SK-N-SH treated with all-trans-retinoic acid at 6 μM for 48 hours (cell line): Measurements from ENCODE around the gene TMEM151B.
A peak's percentile ranks its signal among the peaks of the same experiment; 100 is the strongest.
"Not testable (repeated sequence)": the region's sequence is repeated elsewhere in the genome, so short reads cannot be mapped to it uniquely, and the experiment has no call there.

ENCODE experiments used
- ATAC-seq: fragments of 200-7000 bp; cut with Tn5 transposase; 3 replicates; pipeline ENCODE4 v1.9.1; 2020; ENCODE audit warnings: mild to moderate bottlenecking, moderate library complexity
- ARNTL ChIP-seq: fragments of 450-650 bp; formaldehyde crosslinking; IDR thresholded peaks from 2 replicates; pipeline ENCODE4 v1.5.0; 2020; ENCODE audit warnings: low read depth, mild to moderate bottlenecking, moderate library complexity, borderline replicate concordance
- BACH2 ChIP-seq: fragments of 250-450 bp; sonication (Bioruptor Pico); IDR thresholded peaks from 2 replicates; pipeline ENCODE4 v1.9.0; 2021; ENCODE audit warnings: mild to moderate bottlenecking, borderline replicate concordance
- CSDC2 ChIP-seq: fragments of 250-450 bp; sonication (Bioruptor Pico); IDR thresholded peaks from 2 replicates; pipeline ENCODE4 v1.5.0; 2020; ENCODE audit warnings: mild to moderate bottlenecking, moderate library complexity
- ESRRG ChIP-seq: fragments of 250-450 bp; sonication (Bioruptor Pico); IDR thresholded peaks from 2 replicates; pipeline ENCODE4 v1.6.1; 2021; ENCODE audit warnings: mild to moderate bottlenecking
- GLIS3 ChIP-seq: fragments of 250-450 bp; sonication (Bioruptor Pico); IDR thresholded peaks from 2 replicates; pipeline ENCODE4 v1.5.0; 2020; ENCODE audit warnings: mild to moderate bottlenecking, moderate library complexity
- ISL1 ChIP-seq: fragments of 250-450 bp; sonication (Bioruptor Pico); IDR thresholded peaks from 2 replicates; pipeline ENCODE4 v2.1.2; 2022; ENCODE audit warnings: mild to moderate bottlenecking, moderate library complexity
- OSR1 ChIP-seq: fragments of 250-450 bp; sonication (Bioruptor Pico); IDR thresholded peaks from 2 replicates; pipeline ENCODE4 v1.8.0; 2022; ENCODE audit warnings: moderate library complexity, mild to moderate bottlenecking, inconsistent platforms
- PPARA ChIP-seq: fragments of 250-450 bp; sonication (Bioruptor Pico); IDR thresholded peaks from 2 replicates; pipeline ENCODE4 v1.5.0; 2020; ENCODE audit warnings: mild to moderate bottlenecking, borderline replicate concordance
- RARB ChIP-seq: fragments of 250-450 bp; sonication (Bioruptor Pico); IDR thresholded peaks from 2 replicates; pipeline ENCODE4 v1.8.0; 2021; ENCODE audit warnings: mild to moderate bottlenecking, moderate library complexity
- SNAI2 ChIP-seq: fragments of 250-450 bp; sonication (Bioruptor Pico); IDR thresholded peaks from 2 replicates; pipeline ENCODE4 v1.5.0; 2020; ENCODE audit warnings: mild to moderate bottlenecking, moderate library complexity
- TCF4 ChIP-seq: fragments of 250-450 bp; sonication (Bioruptor Pico); IDR thresholded peaks from 2 replicates; pipeline ENCODE4 v1.8.0; 2021; ENCODE audit warnings: mild to moderate bottlenecking, moderate library complexity, borderline replicate concordance
- TOX ChIP-seq: fragments of 250-450 bp; sonication (Bioruptor Pico); IDR thresholded peaks from 2 replicates; pipeline ENCODE4 v1.8.0; 2021; ENCODE audit warnings: mild to moderate bottlenecking, moderate library complexity, borderline replicate concordance
- ZC3H10 ChIP-seq: fragments of 250-450 bp; sonication (Bioruptor Pico); IDR thresholded peaks from 2 replicates; pipeline ENCODE4 v1.5.1; 2021; ENCODE audit warnings: mild to moderate bottlenecking, moderate library complexity
- ZFP3 ChIP-seq: fragments of 250-450 bp; sonication (Bioruptor Pico); IDR thresholded peaks from 2 replicates; pipeline ENCODE4 v1.5.0; 2020; ENCODE audit warnings: mild to moderate bottlenecking, moderate library complexity
- ZFP30 ChIP-seq: fragments of 450-650 bp; formaldehyde crosslinking; IDR thresholded peaks from 2 replicates; pipeline ENCODE4 v1.5.0; 2022; ENCODE audit warnings: mild to moderate bottlenecking, moderate library complexity
- ZNF565 ChIP-seq: fragments of 450-650 bp; formaldehyde crosslinking; conservative IDR thresholded peaks from 2 replicates; pipeline ENCODE4 v1.5.0; 2020; ENCODE audit warnings: low read depth, mild to moderate bottlenecking, moderate library complexity
- ZNF70 ChIP-seq: fragments of 450-650 bp; formaldehyde crosslinking; IDR thresholded peaks from 2 replicates; pipeline ENCODE4 v1.5.0; 2020; ENCODE audit warnings: mild to moderate bottlenecking, moderate library complexity
- ZNF8 ChIP-seq: fragments of 450-650 bp; formaldehyde crosslinking; IDR thresholded peaks from 2 replicates; pipeline ENCODE4 v1.5.0; 2020; ENCODE audit warnings: mild to moderate bottlenecking, moderate library complexity
- TF ChIP-seq, protein P1 (sequence below): fragments of 250-450 bp; sonication (Bioruptor Pico); IDR thresholded peaks from 2 replicates; pipeline ENCODE4 v1.8.0; 2020; ENCODE audit warnings: mild to moderate bottlenecking, moderate library complexity, borderline replicate concordance
- TF ChIP-seq, protein P2 (sequence below): fragments of 250-450 bp; sonication (Bioruptor Pico); IDR thresholded peaks from 2 replicates; pipeline ENCODE4 v1.5.1; 2021; ENCODE audit warnings: mild to moderate bottlenecking, moderate library complexity
- TF ChIP-seq, protein P3 (sequence below): fragments of 250-450 bp; sonication (Bioruptor Pico); IDR thresholded peaks from 2 replicates; pipeline ENCODE4 v1.8.0; 2021; ENCODE audit warnings: low read depth, mild to moderate bottlenecking, moderate library complexity, borderline replicate concordance
- TF ChIP-seq, protein P4 (sequence below): fragments of 250-450 bp; sonication (Bioruptor Pico); IDR thresholded peaks from 2 replicates; pipeline ENCODE4 v1.5.1; 2020; ENCODE audit warnings: low read depth, mild to moderate bottlenecking, moderate library complexity
- TF ChIP-seq, protein P5 (sequence below): fragments of 250-450 bp; sonication (Bioruptor Pico); IDR thresholded peaks from 2 replicates; pipeline ENCODE4 v1.5.0; 2020; ENCODE audit warnings: mild to moderate bottlenecking, moderate library complexity

TMEM151B gene

DNA sequence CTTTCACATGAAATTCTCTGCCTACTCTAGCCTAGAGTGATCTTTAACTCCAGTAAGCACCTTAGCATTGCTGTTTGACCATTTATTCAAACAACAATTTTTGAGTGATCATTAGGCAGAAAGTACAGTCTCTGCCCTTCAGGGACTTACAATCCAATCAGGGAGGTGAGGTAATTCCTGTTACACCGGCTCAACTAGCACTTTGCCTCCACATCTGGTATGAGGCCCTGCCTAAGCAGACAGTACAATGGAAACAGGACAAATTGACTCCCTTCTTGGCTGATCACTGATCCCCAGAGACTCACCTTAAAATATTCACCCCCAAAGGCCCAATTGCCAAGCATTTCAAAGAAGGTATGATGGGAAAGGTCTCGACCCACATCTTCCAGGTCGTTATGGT is 41.5 kb downstream of the TMEM151B start:
- TF ChIP-seq OSR1 (CRISPR knock-in tag) (no peak), CSDC2 (no peak), ZC3H10 (CRISPR knock-in tag) (no peak), SNAI2 (CRISPR knock-in tag) (no peak), BACH2 (CRISPR knock-in tag) (no peak), GLIS3 (CRISPR knock-in tag) (no peak), ZNF8 (CRISPR knock-in tag) (no peak), RARB (CRISPR knock-in tag) (no peak), TOX (CRISPR knock-in tag) (no peak), PPARA (CRISPR knock-in tag) (no peak), ISL1 (CRISPR knock-in tag) (no peak), ZNF70 (CRISPR knock-in tag) (no peak), ARNTL (CRISPR knock-in tag) (no peak), ESRRG (CRISPR knock-in tag) (no peak), ZNF565 (CRISPR knock-in tag) (no peak)
- TF ChIP-seq, protein P1, sequence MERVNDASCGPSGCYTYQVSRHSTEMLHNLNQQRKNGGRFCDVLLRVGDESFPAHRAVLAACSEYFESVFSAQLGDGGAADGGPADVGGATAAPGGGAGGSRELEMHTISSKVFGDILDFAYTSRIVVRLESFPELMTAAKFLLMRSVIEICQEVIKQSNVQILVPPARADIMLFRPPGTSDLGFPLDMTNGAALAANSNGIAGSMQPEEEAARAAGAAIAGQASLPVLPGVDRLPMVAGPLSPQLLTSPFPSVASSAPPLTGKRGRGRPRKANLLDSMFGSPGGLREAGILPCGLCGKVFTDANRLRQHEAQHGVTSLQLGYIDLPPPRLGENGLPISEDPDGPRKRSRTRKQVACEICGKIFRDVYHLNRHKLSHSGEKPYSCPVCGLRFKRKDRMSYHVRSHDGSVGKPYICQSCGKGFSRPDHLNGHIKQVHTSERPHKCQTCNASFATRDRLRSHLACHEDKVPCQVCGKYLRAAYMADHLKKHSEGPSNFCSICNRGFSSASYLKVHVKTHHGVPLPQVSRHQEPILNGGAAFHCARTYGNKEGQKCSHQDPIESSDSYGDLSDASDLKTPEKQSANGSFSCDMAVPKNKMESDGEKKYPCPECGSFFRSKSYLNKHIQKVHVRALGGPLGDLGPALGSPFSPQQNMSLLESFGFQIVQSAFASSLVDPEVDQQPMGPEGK (CRISPR knock-in tag) = no peak
- TF ChIP-seq, protein P2, sequence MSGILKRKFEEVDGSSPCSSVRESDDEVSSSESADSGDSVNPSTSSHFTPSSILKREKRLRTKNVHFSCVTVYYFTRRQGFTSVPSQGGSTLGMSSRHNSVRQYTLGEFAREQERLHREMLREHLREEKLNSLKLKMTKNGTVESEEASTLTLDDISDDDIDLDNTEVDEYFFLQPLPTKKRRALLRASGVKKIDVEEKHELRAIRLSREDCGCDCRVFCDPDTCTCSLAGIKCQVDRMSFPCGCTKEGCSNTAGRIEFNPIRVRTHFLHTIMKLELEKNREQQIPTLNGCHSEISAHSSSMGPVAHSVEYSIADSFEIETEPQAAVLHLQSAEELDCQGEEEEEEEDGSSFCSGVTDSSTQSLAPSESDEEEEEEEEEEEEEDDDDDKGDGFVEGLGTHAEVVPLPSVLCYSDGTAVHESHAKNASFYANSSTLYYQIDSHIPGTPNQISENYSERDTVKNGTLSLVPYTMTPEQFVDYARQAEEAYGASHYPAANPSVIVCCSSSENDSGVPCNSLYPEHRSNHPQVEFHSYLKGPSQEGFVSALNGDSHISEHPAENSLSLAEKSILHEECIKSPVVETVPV (CRISPR knock-in tag) = no peak
- TF ChIP-seq, protein P3, sequence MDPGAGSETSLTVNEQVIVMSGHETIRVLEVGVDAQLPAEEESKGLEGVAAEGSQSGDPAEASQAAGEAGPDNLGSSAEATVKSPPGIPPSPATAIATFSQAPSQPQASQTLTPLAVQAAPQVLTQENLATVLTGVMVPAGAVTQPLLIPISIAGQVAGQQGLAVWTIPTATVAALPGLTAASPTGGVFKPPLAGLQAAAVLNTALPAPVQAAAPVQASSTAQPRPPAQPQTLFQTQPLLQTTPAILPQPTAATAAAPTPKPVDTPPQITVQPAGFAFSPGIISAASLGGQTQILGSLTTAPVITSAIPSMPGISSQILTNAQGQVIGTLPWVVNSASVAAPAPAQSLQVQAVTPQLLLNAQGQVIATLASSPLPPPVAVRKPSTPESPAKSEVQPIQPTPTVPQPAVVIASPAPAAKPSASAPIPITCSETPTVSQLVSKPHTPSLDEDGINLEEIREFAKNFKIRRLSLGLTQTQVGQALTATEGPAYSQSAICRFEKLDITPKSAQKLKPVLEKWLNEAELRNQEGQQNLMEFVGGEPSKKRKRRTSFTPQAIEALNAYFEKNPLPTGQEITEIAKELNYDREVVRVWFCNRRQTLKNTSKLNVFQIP (CRISPR knock-in tag) = no peak
- TF ChIP-seq, protein P4, sequence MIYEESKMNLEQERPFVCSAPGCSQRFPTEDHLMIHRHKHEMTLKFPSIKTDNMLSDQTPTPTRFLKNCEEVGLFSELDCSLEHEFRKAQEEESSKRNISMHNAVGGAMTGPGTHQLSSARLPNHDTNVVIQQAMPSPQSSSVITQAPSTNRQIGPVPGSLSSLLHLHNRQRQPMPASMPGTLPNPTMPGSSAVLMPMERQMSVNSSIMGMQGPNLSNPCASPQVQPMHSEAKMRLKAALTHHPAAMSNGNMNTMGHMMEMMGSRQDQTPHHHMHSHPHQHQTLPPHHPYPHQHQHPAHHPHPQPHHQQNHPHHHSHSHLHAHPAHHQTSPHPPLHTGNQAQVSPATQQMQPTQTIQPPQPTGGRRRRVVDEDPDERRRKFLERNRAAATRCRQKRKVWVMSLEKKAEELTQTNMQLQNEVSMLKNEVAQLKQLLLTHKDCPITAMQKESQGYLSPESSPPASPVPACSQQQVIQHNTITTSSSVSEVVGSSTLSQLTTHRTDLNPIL (CRISPR knock-in tag) = no peak
- no peak for ATAC-seq

DNA sequence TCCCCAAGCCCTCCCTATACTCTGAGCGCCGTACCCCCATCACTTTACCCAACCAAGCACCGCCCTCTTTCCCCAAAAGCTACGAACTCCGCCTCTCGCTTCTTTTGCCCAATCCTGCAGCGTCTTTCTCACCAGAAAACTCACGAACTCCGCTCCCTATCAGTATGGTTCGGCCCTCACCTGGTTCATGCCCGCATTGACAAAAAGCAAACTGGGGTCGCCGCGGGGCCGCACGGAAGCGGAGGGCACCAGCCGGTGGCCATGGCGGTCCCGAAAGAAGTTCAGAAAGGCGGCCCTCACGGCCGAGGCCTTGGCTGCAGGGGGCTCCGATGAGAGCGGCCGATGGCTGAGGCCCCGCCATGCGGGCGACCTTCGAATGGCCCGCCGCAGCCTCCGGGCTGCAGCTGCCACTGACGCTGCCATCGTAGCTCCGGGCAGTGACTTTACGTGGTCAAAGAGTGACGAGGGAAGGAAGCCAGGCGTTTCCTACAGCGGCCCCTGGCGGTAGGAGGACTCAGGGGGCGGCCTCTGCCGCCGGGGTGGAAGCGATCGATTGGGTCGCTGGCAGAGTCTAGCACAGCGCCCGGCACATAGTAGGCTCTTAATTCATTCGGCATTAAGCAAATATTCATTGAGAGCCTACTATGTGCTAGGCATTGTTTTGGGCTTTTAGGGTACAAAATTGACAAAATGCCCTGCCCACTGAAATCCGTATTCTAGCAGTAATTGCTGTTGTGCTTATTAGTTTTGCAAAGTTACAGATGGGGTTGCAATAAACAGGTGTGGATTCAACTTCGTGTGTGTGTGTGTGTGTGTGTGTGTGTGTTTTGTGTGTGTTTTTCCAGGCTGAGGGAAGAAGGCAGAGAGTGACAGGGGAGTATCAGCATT is 42.9 kb downstream of the TMEM151B start, which contains the start of gene AARS2:
Gene AARS2 (minus strand): TSS at position 447 of the 888 bp plus-strand sequence. CDS start 24 bp downstream, at position 423.
- TF ChIP-seq ZNF70 (CRISPR knock-in tag) (no peak), ZFP3 (CRISPR knock-in tag) (peak; percentile 52), TCF4 (CRISPR knock-in tag) (peak; percentile 26; the same call in 1 of the 2 replicates), ISL1 (CRISPR knock-in tag) (no peak), ZFP30 (CRISPR knock-in tag) (no peak), ZNF565 (CRISPR knock-in tag) (0 out of 2 replicates have a peak, but pooled peaks have one; percentile 5), ESRRG (CRISPR knock-in tag) (peak; percentile 78; the same call in 1 of the 2 replicates), RARB (CRISPR knock-in tag) (no peak), SNAI2 (CRISPR knock-in tag) (peak; percentile 84), OSR1 (CRISPR knock-in tag) (no peak)
- TF ChIP-seq, protein P5, sequence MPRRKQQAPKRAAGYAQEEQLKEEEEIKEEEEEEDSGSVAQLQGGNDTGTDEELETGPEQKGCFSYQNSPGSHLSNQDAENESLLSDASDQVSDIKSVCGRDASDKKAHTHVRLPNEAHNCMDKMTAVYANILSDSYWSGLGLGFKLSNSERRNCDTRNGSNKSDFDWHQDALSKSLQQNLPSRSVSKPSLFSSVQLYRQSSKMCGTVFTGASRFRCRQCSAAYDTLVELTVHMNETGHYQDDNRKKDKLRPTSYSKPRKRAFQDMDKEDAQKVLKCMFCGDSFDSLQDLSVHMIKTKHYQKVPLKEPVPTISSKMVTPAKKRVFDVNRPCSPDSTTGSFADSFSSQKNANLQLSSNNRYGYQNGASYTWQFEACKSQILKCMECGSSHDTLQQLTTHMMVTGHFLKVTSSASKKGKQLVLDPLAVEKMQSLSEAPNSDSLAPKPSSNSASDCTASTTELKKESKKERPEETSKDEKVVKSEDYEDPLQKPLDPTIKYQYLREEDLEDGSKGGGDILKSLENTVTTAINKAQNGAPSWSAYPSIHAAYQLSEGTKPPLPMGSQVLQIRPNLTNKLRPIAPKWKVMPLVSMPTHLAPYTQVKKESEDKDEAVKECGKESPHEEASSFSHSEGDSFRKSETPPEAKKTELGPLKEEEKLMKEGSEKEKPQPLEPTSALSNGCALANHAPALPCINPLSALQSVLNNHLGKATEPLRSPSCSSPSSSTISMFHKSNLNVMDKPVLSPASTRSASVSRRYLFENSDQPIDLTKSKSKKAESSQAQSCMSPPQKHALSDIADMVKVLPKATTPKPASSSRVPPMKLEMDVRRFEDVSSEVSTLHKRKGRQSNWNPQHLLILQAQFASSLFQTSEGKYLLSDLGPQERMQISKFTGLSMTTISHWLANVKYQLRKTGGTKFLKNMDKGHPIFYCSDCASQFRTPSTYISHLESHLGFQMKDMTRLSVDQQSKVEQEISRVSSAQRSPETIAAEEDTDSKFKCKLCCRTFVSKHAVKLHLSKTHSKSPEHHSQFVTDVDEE = peak; percentile 81; the same call in 1 of the 2 replicates
- peak; percentile 97 for ATAC-seq

DNA sequence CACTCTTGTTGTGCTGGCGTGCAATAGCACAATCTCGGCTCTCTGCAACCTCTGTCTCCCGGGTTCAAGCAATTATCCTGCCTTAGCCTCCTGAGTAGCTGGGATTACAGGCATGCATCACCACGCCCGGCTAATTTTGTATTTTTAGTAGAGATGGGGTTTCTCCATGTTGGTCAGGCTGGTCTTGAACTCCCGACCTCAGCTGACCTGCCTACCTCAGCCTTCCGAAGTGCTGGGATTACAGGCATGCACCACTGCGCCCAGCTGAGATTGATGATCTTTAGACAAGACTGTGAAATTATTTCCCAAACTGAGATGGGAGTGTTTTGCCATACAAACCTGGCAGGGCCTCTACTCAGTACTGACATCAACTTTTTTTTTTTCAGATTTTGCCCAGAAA is 44.4 kb downstream of the TMEM151B start:
- ATAC-seq = not testable (repeated sequence)
